Left lung (tissue), 10 donors: Measurements from ENCODE around the gene LDLRAD3. TPM values are rescaled to one million over a fixed set of nuclear protein-coding genes. Genes with fewer than 3 reads are reported as not detected.

Experiments used
- ATAC-seq: fragments of 200-7000 bp; cut with Tn5 transposase; one replicate; pipeline ENCODE4 v1.9.1; 2020; ENCODE audit warnings: moderate library complexity
- DNase-seq, 4 donors: peaks; one replicate each; pipeline ENCODE4 v3.0.0-alpha.2; 2013 to 2020
- H3K27ac ChIP-seq, 2 donors: fragments of 200-600 bp; sonication (generic) in 1 of 2; one replicate each; pipeline versions ENCODE4 v1.5.0 to v1.8.0; 2020 to 2021
- H3K27me3 ChIP-seq, 2 donors: fragments of 200-600 bp; sonication (generic) in 1 of 2; one replicate each; pipeline versions ENCODE4 v1.5.0 to v1.8.0; 2020 to 2021
- H3K36me3 ChIP-seq, 2 donors: fragments of 200-600 bp; sonication (generic) in 1 of 2; one replicate each; pipeline versions ENCODE4 v1.5.0 to v1.8.0; 2020 to 2021
- H3K4me1 ChIP-seq, 2 donors: fragments of 200-600 bp; one replicate each; pipeline ENCODE4 v1.8.0; 2021
- H3K4me3 ChIP-seq, 2 donors: fragments of 200-600 bp; sonication (generic) in 1 of 2; one replicate each; pipeline versions ENCODE4 v1.5.0 to v1.8.0; 2020 to 2021; ENCODE audit warnings: mild to moderate bottlenecking in 1 of 2
- H3K9me3 ChIP-seq, 2 donors: fragments of 200-600 bp; sonication (generic) in 1 of 2; one replicate each; pipeline versions ENCODE4 v1.5.0 to v1.8.0; 2020 to 2021
- CTCF ChIP-seq, 2 donors: fragments of 200-600 bp; sonication (generic) in 1 of 2; IDR thresholded peaks; one replicate each; pipeline versions ENCODE4 v1.5.0 to v1.8.0; 2021; ENCODE audit warnings: antibody characterized with exemption in 2 of 2
- intact Hi-C, 2 donors: fragments of 100-400 bp; cut with DNase I; formaldehyde crosslinking; loops; one replicate each; pipeline versions ENCODE4 v1.11.2 to v1.14.2; 2022
- polyA plus RNA-seq, 6 donors: library from polyadenylated mRNA; unstranded; fragments of 120-200 nt; gene quantifications; one replicate each; pipeline ENCODE4 v1.2.1, GENCODE V29; 2013; ENCODE audit not compliant: insufficient read length in 6 of 6
- total RNA-seq, 2 donors: library from RNA; stranded (reverse); fragmentation: NEBNext Ultra II Directional; extraction: Animal tissue kit (Norgen Biotek cat#: 25700); gene quantifications; one replicate each; pipeline ENCODE4 v1.2.1, GENCODE V29; 2021
- donor health status: DM: no; HTN: yes; CAD: no.
- donor health status: DM: no; HTN: no; CAD: no.

LDLRAD3 gene
- total and polyA plus RNA-seq, 8 donors: 7.1 to 18.2 (median 16.8) TPM

- intact Hi-C loops: no loop called here
- no peaks in the 10 kb centered on the region for H3K27me3 ChIP-seq
- no peaks in the 10 kb centered on the region for H3K4me1 ChIP-seq
- no peak for TF ChIP-seq CTCF (IDR thresholded peaks at IDR 0.05)
- no peak overlapping the region for H3K4me3 ChIP-seq
- H3K9me3 ChIP-seq: no peaks in the 10 kb centered on the region
- no peak overlapping the region for H3K27ac ChIP-seq
- ATAC-seq: no peak
- peak in 1 of 4 donors; percentile 21 for DNase-seq
- H3K36me3 ChIP-seq: no peaks in the 10 kb centered on the region
Observed at GRCh38 chr11:35983981-35984380, 40.1 kb downstream of the LDLRAD3 start.

- no peak for TF ChIP-seq CTCF (IDR thresholded peaks at IDR 0.05)
- ATAC-seq: no peak
- H3K9me3 ChIP-seq: no peaks in the 10 kb centered on the region
- intact Hi-C loops: no loop called here
- H3K4me3 ChIP-seq: no peak overlapping the region
- H3K4me1 ChIP-seq: no peaks in the 10 kb centered on the region
- DNase-seq: no peak
- H3K27ac ChIP-seq: no peak overlapping the region
- no peaks in the 10 kb centered on the region for H3K27me3 ChIP-seq
- H3K36me3 ChIP-seq: no peaks in the 10 kb centered on the region
Observed at GRCh38 chr11:35986947-35987346, 43.1 kb downstream of the LDLRAD3 start.

- Histone ChIP-seq H3K9me3 (no peaks in the 10 kb centered on the region), H3K27me3 (no peaks in the 10 kb centered on the region), H3K27ac (no peak overlapping the region), H3K36me3 (no peaks in the 10 kb centered on the region), H3K4me1 (no peaks in the 10 kb centered on the region), H3K4me3 (no peak overlapping the region)
- intact Hi-C loops: no loop called here
- no peak for ATAC-seq
- no peak for DNase-seq
- no peak for TF ChIP-seq CTCF (IDR thresholded peaks at IDR 0.05)
Observed at GRCh38 chr11:35990170-35990569, 46.3 kb downstream of the LDLRAD3 start.

DNA sequence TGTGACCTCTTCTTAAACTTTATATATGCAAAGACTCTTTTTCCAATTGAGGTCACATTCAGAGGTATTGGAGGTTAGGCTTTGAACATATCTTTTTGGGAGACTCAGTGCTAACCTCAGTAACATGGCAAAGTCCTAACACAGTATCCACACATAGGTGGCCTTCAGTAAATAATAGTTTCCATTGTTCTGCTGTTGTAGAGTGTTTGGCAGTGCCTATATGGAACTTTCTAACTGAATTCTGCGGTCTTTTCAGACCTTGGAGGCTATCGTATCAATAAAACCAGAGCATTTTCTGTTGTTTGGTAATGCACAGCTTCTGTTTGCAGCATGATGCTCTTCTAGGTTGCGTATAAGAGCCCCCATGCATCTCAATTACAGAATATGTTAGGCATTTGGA lies 47.0 kb downstream of the LDLRAD3 start:
- intact Hi-C loops: no loop called here
- no peaks in the 10 kb centered on the region for H3K9me3 ChIP-seq
- H3K27ac ChIP-seq: no peak overlapping the region
- H3K4me3 ChIP-seq: no peak overlapping the region
- TF ChIP-seq CTCF (IDR thresholded peaks at IDR 0.05): no peak
- no peaks in the 10 kb centered on the region for H3K4me1 ChIP-seq
- no peak for ATAC-seq
- DNase-seq: no peak
- H3K27me3 ChIP-seq: no peaks in the 10 kb centered on the region
- H3K36me3 ChIP-seq: no peaks in the 10 kb centered on the region

DNA sequence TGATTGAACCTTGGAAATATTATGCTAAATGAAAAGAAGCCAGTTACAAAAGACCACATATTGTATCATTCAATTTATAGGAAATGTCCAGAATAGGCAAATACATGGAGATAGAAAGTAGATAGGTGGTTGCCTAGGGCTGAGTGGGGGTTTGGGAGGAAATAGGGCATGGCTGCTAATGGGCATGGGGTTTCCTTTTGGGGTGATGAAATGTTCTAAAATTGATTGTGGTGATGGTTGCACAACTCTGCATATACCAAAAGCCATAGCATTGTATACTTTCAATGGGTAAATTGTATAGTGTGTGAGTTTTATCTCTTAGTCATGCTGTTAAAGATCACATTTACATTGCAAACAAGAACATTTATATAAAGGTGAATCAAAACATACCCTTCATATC lies 48.7 kb downstream of the LDLRAD3 start:
- no peak for TF ChIP-seq CTCF (IDR thresholded peaks at IDR 0.05)
- Histone ChIP-seq H3K4me1 (peaks cover 0 to 3% of the 10 kb centered on the region in 2 donors), H3K9me3 (no peaks in the 10 kb centered on the region), H3K27ac (no peak overlapping the region), H3K36me3 (no peaks in the 10 kb centered on the region), H3K27me3 (no peaks in the 10 kb centered on the region), H3K4me3 (no peak overlapping the region)
- no peak for DNase-seq
- no peak for ATAC-seq
- intact Hi-C loops: no loop called here
